Mucosa of descending colon (tissue), 3 donors: ENCODE measurements around the gene GZMH. TPM values are rescaled to one million over a fixed set of nuclear protein-coding genes. Genes with fewer than 3 reads are reported as not detected.

ENCODE experiments used
- ATAC-seq: fragments of 200-7000 bp; cut with Tn5 transposase; one replicate; pipeline ENCODE4 v1.9.1; 2020; ENCODE audit warnings: mild to moderate bottlenecking, moderate library complexity
- DNase-seq, 3 donors: peaks; one replicate each; pipeline ENCODE4 v3.0.0-alpha.2; 2020
- H3K36me3 ChIP-seq: fragments of 200-600 bp; one replicate; pipeline ENCODE4 v1.8.0; 2021; ENCODE audit warnings: low read depth, mild to moderate bottlenecking
- H3K4me1 ChIP-seq: fragments of 200-600 bp; one replicate; pipeline ENCODE4 v1.8.0; 2021; ENCODE audit warnings: low read depth, mild to moderate bottlenecking
- H3K4me3 ChIP-seq: fragments of 200-600 bp; one replicate; pipeline ENCODE4 v1.8.0; 2021; ENCODE audit warnings: mild to moderate bottlenecking
- H3K9me3 ChIP-seq: fragments of 200-600 bp; one replicate; pipeline ENCODE4 v1.8.0; 2021; ENCODE audit warnings: mild to moderate bottlenecking
- intact Hi-C, 2 donors: fragments of 100-400 bp; cut with DNase I in 1 of 2; cut with micrococcal nuclease in 1 of 2; formaldehyde crosslinking; loops; one replicate each; pipeline versions ENCODE4 v1.11.0 to v1.11.1; 2022; cut with DNase I, micrococcal nuclease
- total RNA-seq, 3 donors: library from RNA; stranded (reverse); fragmentation: NEBNext Ultra II Directional in 2 of 3; extraction: Animal tissue kit (Norgen Biotek cat#: 25700) in 2 of 3; gene quantifications; one replicate each; pipeline versions ENCODE4 v1.2.1 to v1.2.4, GENCODE V29; 2021 to 2023
- TF ChIP-seq, protein P1 (sequence below): fragments of 200-600 bp; IDR thresholded peaks from one replicate; pipeline ENCODE4 v1.8.0; 2022; ENCODE audit warnings: antibody characterized with exemption, mild to moderate bottlenecking
- donor health status: DM: no; HTN: no; CAD: no; lungs with moderate emphysema.
- donor health status: DM: no; HTN: no; CAD: no.
- donor health status: DM: no; HTN: yes; CAD: no.

GZMH gene
- total RNA-seq, 3 donors from 2014 or later, result 0.35 to 1.2 (median 1.0) TPM

DNA sequence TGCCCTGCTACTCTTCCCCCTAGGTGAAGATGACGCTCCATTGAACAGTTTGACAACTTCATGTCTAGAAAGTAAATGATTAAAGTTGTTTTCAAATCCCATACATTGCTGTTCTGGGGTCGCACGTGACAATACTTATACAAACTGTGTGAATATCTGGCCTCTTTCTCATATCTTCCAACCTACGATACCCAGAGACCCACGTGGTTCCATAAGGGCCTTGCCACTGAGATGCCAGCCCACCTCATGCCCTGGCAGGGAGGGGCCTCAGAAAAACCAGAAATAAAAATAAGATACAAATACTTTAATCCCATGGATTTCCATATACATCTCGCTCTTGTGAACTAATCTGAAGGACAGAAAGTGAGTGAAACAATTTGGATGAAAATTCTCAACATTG, 20.0 kb upstream of the GZMH start:
- TF ChIP-seq, protein P1, sequence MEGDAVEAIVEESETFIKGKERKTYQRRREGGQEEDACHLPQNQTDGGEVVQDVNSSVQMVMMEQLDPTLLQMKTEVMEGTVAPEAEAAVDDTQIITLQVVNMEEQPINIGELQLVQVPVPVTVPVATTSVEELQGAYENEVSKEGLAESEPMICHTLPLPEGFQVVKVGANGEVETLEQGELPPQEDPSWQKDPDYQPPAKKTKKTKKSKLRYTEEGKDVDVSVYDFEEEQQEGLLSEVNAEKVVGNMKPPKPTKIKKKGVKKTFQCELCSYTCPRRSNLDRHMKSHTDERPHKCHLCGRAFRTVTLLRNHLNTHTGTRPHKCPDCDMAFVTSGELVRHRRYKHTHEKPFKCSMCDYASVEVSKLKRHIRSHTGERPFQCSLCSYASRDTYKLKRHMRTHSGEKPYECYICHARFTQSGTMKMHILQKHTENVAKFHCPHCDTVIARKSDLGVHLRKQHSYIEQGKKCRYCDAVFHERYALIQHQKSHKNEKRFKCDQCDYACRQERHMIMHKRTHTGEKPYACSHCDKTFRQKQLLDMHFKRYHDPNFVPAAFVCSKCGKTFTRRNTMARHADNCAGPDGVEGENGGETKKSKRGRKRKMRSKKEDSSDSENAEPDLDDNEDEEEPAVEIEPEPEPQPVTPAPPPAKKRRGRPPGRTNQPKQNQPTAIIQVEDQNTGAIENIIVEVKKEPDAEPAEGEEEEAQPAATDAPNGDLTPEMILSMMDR, result no peak
- intact Hi-C loops, result no loop called here
- Histone ChIP-seq H3K4me3 (no peak overlapping the region), H3K36me3 (no peaks in the 10 kb centered on the region), H3K4me1 (no peaks in the 10 kb centered on the region), H3K9me3 (no peaks in the 10 kb centered on the region)
- DNase-seq (no peak), ATAC-seq (no peak)

DNA sequence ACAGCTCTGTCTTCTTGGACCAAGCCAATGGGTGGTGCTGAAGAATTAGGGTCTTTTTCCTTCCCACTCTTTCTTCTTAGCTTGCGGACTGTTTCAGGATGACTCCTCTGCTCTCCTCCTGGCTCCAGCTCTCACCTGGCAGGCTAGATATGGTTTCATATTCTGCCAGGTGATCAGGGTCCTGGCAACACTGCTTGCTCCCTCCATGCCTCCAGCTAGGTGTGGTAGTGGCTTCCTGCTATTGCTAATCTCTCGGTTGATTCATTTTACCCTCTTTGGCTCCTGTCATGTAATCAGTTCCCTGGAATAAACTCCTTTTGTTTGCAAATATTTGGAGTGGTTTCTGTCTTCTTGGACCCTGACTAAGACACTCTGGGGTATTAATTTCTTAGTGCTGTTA, 4.3 kb upstream of the GZMH start:
- intact Hi-C loops, result no loop called here
- Histone ChIP-seq H3K4me3 (no peak overlapping the region), H3K9me3 (no peaks in the 10 kb centered on the region), H3K4me1 (no peaks in the 10 kb centered on the region), H3K36me3 (no peaks in the 10 kb centered on the region)
- DNase-seq, result no peak
- no peak for ATAC-seq
- TF ChIP-seq, protein P1, result no peak

DNA sequence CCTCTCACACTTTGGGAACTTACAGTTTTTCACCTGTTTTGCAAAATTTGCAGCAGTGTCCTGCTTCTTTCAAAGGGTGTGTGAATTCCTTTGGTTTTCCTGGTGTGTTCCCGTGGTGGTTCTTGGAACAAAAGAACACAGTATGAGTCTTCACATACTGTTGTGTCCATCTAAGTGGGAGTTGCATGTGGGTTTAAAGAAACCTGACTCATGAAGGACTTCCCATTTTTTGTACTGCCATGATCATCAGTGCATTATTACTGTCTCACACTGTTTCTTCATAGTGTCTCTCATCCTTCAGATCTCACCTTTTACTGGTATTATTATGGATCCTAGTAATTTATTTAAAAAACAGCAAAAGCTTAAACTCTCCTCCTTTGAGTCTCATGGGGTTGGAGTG, 3.8 kb upstream of the GZMH start:
- no peak overlapping the region for H3K4me3 ChIP-seq
- intact Hi-C loops, result no loop called here
- no peaks in the 10 kb centered on the region for H3K9me3 ChIP-seq
- TF ChIP-seq, protein P1, result no peak
- DNase-seq (no peak), ATAC-seq (no peak)
- H3K4me1 ChIP-seq, result no peaks in the 10 kb centered on the region
- no peaks in the 10 kb centered on the region for H3K36me3 ChIP-seq

DNA sequence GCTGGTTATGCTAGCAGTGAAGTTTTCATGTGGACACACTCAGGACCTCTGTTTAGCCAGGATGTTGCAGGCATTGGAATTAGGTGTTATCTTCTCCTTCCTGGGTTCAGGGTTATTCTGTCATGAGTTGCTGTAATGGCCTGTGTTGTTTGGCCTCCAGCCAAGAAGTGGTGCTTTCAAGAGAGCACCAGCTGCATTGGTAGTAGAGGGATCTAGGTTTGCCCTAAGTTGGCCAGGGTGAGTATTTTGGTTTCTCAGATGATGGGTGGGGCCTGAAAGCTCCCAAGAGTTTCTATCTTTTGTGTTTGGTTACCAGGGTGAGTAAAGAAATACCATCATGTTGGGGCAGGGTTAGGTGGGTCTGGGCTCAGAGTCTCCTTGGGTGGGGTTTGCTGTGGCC, 2.7 kb upstream of the GZMH start:
- TF ChIP-seq, protein P1, result no peak
- H3K4me1 ChIP-seq, result no peaks in the 10 kb centered on the region
- ATAC-seq, result no peak
- H3K36me3 ChIP-seq, result no peaks in the 10 kb centered on the region
- intact Hi-C loops, result no loop called here
- peak in 1 of 3 donors; percentile 25 for DNase-seq
- no peaks in the 10 kb centered on the region for H3K9me3 ChIP-seq
- no peak overlapping the region for H3K4me3 ChIP-seq

DNA sequence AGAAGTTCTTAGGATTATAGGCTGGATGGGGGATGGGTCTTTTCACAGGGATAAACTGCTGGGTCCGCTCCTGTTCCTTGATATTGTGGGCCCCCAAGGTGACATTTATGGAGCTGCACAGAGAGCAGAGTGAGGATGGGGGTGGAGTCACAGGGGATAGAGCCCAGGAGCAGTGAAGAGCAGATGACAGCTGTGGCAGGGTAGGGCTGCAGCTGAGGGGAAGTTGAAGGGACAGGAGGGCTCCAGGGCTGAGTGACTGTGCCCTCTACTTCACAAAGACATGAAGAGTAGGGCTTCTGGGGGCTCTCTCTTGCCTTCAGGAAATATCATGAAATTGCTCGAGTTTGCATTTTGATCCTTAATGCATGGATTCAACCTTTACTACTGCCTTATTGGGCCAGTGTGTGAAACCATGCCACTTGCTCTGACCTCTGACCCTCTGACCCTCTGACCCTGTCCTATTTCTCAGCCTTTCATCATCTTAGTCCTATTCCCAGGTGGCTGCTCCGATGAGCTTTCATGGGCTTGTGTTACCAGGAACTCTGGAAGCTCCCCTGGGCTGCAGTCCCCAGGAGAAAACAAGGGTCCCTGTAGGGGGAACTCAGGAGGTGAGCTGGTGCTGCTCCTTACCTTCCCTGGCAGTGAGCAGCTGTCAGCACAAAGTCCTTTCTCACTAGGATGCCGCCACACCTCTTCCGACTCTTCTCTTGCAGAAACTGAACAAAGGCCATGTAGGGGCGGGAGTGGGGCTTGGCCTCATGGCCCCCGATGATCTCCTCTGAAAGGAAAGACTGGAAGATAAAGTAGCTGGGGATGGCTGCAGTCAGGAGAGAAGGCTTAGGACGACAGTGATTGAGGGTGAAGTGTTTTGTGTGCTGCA, 1.6 kb downstream of the GZMH start:
- ATAC-seq (peak; percentile 36), DNase-seq (no peak)
- TF ChIP-seq, protein P1, result no peak

More for the DNA sequence above, 1.6 kb downstream of the GZMH start:
- Histone ChIP-seq H3K4me3 (no peak overlapping the region), H3K36me3 (no peaks in the 10 kb centered on the region), H3K4me1 (no peaks in the 10 kb centered on the region), H3K9me3 (no peaks in the 10 kb centered on the region)
- intact Hi-C loops, result no loop called here
